ENCODE data around the gene NFATC4.
"Not testable (repeated sequence)": the region's sequence is repeated elsewhere in the genome, so short reads cannot be mapped to it uniquely, and the experiment has no call there.

The NFATC4 gene

DNA sequence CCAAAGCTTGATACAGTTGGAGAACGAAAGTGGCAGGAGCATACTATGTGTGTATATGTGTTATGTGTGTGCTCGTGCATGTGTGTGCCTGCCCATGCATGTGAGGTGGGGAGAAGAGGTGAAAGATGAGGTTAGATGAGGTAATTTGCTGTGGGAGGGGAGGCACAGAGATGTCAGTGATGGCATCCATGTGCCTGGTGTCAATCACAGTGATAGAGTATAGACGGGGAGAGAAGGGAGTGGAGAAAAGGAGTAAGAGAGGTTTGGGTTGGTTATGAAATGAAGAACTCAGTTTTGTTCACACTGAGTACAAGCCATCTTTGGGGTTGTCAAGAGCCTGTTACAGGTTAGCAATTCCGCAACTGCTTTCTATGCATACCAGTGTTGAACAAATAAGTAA, 16.2 kb downstream of the NFATC4 start:
- Histone ChIP-seq H3K27me3 (ENCODE audit: insufficient read depth, low read length, poor library complexity) (no peaks in the 10 kb centered on the region), H2AK5ac (ENCODE audit: low read length) (no peak overlapping the region), H3K23ac (ENCODE audit: low read length) (no peak overlapping the region), H3K4me2 (ENCODE audit: low read length) (no peak overlapping the region), H2BK5ac (ENCODE audit: low read length) (no peak overlapping the region), H3K9ac (ENCODE audit: low read length) (no peak overlapping the region), H4K8ac (ENCODE audit: low read depth, low read length) (no peak overlapping the region), H3K4ac (ENCODE audit: low read depth, low read length) (no peak overlapping the region), H2BK15ac (replicated peaks; ENCODE audit: low read depth) (no peak overlapping the region), H3K27ac (ENCODE audit: low read depth, low read length) (no peak overlapping the region), H3K36me3 (ENCODE audit: control insufficient read depth, insufficient read depth, low read length) (no peaks in the 10 kb centered on the region), H3K4me3 (ENCODE audit: low read length) (no peak overlapping the region), H3K18ac (ENCODE audit: low read length) (no peak overlapping the region), H3K4me1 (ENCODE audit: control insufficient read depth, low read depth, low read length) (no peaks in the 10 kb centered on the region), H3K79me1 (ENCODE audit: low read length) (no peaks in the 10 kb centered on the region), H3K79me2 (ENCODE audit: control insufficient read depth, insufficient read depth, low read length) (no peaks in the 10 kb centered on the region), H3K56ac (ENCODE audit: low read length) (no peak overlapping the region), H4K5ac (ENCODE audit: low read length) (no peak overlapping the region), H2BK120ac (ENCODE audit: low read depth, low read length) (no peak overlapping the region)
- no peak for DNase-seq
- no CpG with 5 or more reads among the region's 4 CpGs for WGBS (ENCODE audit: extremely low coverage, insufficient coverage, low lambda C conversion rate)

DNA sequence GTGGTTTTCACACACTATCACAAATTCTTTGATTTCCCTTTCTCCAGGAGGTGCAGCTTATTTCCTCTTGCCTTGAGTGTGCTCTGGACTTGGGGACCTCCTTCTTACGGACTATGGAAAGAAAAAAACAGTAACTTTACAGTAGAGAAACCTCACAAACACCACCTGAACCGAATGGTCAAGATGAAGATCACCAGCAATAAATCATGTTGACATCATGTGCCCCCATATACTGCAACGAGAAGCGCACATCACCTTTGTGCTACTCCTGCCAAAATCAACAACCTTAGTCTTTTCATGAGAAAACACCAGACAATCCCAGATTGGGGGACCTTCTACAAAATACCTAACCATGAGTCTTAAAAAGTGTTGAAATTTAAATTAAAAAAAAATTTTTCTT, 17.5 kb downstream of the NFATC4 start:
- no peak overlapping the region for H3K23ac ChIP-seq (ENCODE audit: low read length)
- H2BK5ac ChIP-seq (ENCODE audit: low read length), result no peak overlapping the region
- H3K36me3 ChIP-seq (ENCODE audit: control insufficient read depth, insufficient read depth, low read length), result no peaks in the 10 kb centered on the region
- no peak for DNase-seq
- H3K56ac ChIP-seq (ENCODE audit: low read length), result no peak overlapping the region
- H2BK15ac ChIP-seq (replicated peaks; ENCODE audit: low read depth), result no peak overlapping the region
- H4K5ac ChIP-seq (ENCODE audit: low read length), result no peak overlapping the region
- H3K79me1 ChIP-seq (ENCODE audit: low read length), result no peaks in the 10 kb centered on the region
- no peaks in the 10 kb centered on the region for H3K79me2 ChIP-seq (ENCODE audit: control insufficient read depth, insufficient read depth, low read length)
- no peak overlapping the region for H3K27ac ChIP-seq (ENCODE audit: low read depth, low read length)
- no peaks in the 10 kb centered on the region for H3K27me3 ChIP-seq (ENCODE audit: insufficient read depth, low read length, poor library complexity)
- no peak overlapping the region for H2AK5ac ChIP-seq (ENCODE audit: low read length)
- no peak overlapping the region for H3K4me2 ChIP-seq (ENCODE audit: low read length)
- no peak overlapping the region for H3K9ac ChIP-seq (ENCODE audit: low read length)
- H3K4me3 ChIP-seq (ENCODE audit: low read length), result no peak overlapping the region
- no peak overlapping the region for H2BK120ac ChIP-seq (ENCODE audit: low read depth, low read length)
- no peak overlapping the region for H4K8ac ChIP-seq (ENCODE audit: low read depth, low read length)
- H3K4me1 ChIP-seq (ENCODE audit: control insufficient read depth, low read depth, low read length), result no peaks in the 10 kb centered on the region
- WGBS (ENCODE audit: extremely low coverage, insufficient coverage, low lambda C conversion rate), result no CpG with 5 or more reads among the region's 4 CpGs
- H3K4ac ChIP-seq (ENCODE audit: low read depth, low read length), result no peak overlapping the region
- no peak overlapping the region for H3K18ac ChIP-seq (ENCODE audit: low read length)

- WGBS (ENCODE audit: extremely low coverage, insufficient coverage, low lambda C conversion rate), result no CpG with 5 or more reads among the region's 2 CpGs
- H2BK5ac ChIP-seq (ENCODE audit: low read length), result no peak overlapping the region
- no peak for DNase-seq
- H3K9ac ChIP-seq (ENCODE audit: low read length), result no peak overlapping the region
- no peak overlapping the region for H3K27ac ChIP-seq (ENCODE audit: low read depth, low read length)
- no peak overlapping the region for H3K4me3 ChIP-seq (ENCODE audit: low read length)
- H3K36me3 ChIP-seq (ENCODE audit: control insufficient read depth, insufficient read depth, low read length), result no peaks in the 10 kb centered on the region
- H3K4ac ChIP-seq (ENCODE audit: low read depth, low read length), result no peak overlapping the region
- H2BK120ac ChIP-seq (ENCODE audit: low read depth, low read length), result no peak overlapping the region
- H3K4me2 ChIP-seq (ENCODE audit: low read length), result no peak overlapping the region
- no peaks in the 10 kb centered on the region for H3K79me2 ChIP-seq (ENCODE audit: control insufficient read depth, insufficient read depth, low read length)
- H3K27me3 ChIP-seq (ENCODE audit: insufficient read depth, low read length, poor library complexity), result no peaks in the 10 kb centered on the region
- H3K4me1 ChIP-seq (ENCODE audit: control insufficient read depth, low read depth, low read length), result no peaks in the 10 kb centered on the region
- H3K56ac ChIP-seq (ENCODE audit: low read length), result no peak overlapping the region
- no peak overlapping the region for H3K18ac ChIP-seq (ENCODE audit: low read length)
- no peak overlapping the region for H2BK15ac ChIP-seq (replicated peaks; ENCODE audit: low read depth)
- H4K5ac ChIP-seq (ENCODE audit: low read length), result no peak overlapping the region
- H3K23ac ChIP-seq (ENCODE audit: low read length), result no peak overlapping the region
- no peak overlapping the region for H2AK5ac ChIP-seq (ENCODE audit: low read length)
- H4K8ac ChIP-seq (ENCODE audit: low read depth, low read length), result no peak overlapping the region
- no peaks in the 10 kb centered on the region for H3K79me1 ChIP-seq (ENCODE audit: low read length)
These were observed 19.0 kb downstream of the NFATC4 start for GRCh38 chr14:24387009-24387345.

- H3K27ac ChIP-seq (ENCODE audit: low read depth, low read length), result not testable (repeated sequence)
- no CpG with 5 or more reads among the region's 5 CpGs for WGBS (ENCODE audit: extremely low coverage, insufficient coverage, low lambda C conversion rate)
These were observed 19.6 kb downstream of the NFATC4 start for GRCh38 chr14:24387579-24387978.

DNA sequence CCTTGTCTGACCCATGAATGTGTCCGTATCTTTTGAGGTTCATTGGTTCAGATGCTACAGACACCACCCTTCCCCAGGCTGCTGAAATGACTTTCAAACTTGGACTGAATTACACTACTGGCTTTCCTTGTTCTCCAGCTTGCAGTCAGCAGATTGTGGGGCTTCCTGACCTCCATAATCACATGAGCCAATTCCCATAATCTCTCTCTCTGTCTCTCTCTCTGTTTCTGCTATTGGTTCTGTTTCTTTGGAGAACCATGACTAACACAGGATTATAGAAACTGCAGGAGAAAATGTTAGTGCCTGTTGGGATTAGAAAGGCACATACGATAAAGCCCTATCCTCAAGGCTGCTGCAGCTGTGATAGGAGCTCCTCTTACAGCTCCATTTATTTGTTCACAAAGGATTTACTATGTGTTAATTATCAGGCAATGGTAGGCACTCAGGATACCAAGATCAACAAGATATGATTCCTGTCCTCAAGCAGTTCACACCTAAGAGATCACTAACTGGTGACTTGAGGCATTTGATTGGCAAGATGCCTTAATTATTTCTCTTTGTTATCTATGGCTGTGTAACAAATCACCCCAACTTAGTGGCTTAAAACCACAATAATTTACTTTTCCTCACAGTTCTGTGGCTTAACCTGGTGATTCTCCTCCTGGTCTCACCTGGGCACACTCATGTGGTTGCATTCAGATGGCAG, 20.6 kb downstream of the NFATC4 start:
- H3K9ac ChIP-seq (ENCODE audit: low read length), result no peak overlapping the region

More at GRCh38 chr14:24387579-24387978, 19.6 kb downstream of the NFATC4 start:
- H3K9ac ChIP-seq (ENCODE audit: low read length); H3K4me1 ChIP-seq (ENCODE audit: control insufficient read depth, low read depth, low read length); H3K36me3 ChIP-seq (ENCODE audit: control insufficient read depth, insufficient read depth, low read length); H2BK5ac ChIP-seq (ENCODE audit: low read length); H3K4me2 ChIP-seq (ENCODE audit: low read length); H2BK120ac ChIP-seq (ENCODE audit: low read depth, low read length); H3K27me3 ChIP-seq (ENCODE audit: insufficient read depth, low read length, poor library complexity); H3K56ac ChIP-seq (ENCODE audit: low read length); H4K8ac ChIP-seq (ENCODE audit: low read depth, low read length); H2AK5ac ChIP-seq (ENCODE audit: low read length); H3K79me2 ChIP-seq (ENCODE audit: control insufficient read depth, insufficient read depth, low read length); H3K23ac ChIP-seq (ENCODE audit: low read length); H3K4me3 ChIP-seq (ENCODE audit: low read length); H3K4ac ChIP-seq (ENCODE audit: low read depth, low read length); H3K18ac ChIP-seq (ENCODE audit: low read length); DNase-seq; H4K5ac ChIP-seq (ENCODE audit: low read length); H3K79me1 ChIP-seq (ENCODE audit: low read length); H2BK15ac ChIP-seq (replicated peaks; ENCODE audit: low read depth): not testable (repeated sequence)

DNA sequence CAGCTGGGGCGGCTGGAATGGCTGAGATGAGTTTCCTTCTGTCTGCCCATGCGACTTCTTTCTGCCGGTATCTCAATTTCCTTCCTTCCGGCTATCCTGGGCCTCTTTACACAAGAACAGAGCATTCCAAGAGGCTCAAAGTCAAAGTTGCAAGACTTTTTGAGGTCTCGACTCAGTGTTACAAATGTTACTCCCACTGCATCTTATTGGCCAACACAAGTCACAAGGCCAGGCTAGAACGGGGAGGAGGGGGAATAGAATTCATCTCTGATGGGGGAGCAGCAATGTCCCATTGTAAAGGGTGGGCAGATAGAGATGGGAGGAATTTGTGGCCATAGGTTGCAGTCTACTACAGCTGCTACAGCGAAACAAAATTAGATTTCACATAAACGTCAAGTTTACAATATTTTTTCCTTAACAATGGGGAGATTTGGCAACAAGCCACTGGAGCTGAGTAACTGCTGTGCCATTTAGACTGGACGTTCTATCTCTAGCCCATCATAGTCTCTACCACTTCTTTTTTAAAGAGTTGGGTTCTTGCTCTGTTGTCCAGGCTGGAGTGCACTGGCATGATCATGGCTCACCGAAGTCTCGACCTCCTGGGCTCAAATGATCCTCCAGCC, 21.4 kb downstream of the NFATC4 start:
- Histone ChIP-seq H2AK5ac (ENCODE audit: low read length) (no peak overlapping the region), H3K36me3 (ENCODE audit: control insufficient read depth, insufficient read depth, low read length) (no peaks in the 10 kb centered on the region), H3K9ac (ENCODE audit: low read length) (no peak overlapping the region), H3K4me3 (ENCODE audit: low read length) (no peak overlapping the region), H3K18ac (ENCODE audit: low read length) (no peak overlapping the region), H4K5ac (ENCODE audit: low read length) (no peak overlapping the region), H2BK15ac (replicated peaks; ENCODE audit: low read depth) (no peak overlapping the region), H2BK120ac (ENCODE audit: low read depth, low read length) (no peak overlapping the region), H3K4me2 (ENCODE audit: low read length) (no peak overlapping the region), H3K27ac (ENCODE audit: low read depth, low read length) (no peak overlapping the region), H3K23ac (ENCODE audit: low read length) (no peak overlapping the region), H3K4me1 (ENCODE audit: control insufficient read depth, low read depth, low read length) (no peaks in the 10 kb centered on the region), H4K8ac (ENCODE audit: low read depth, low read length) (no peak overlapping the region), H3K4ac (ENCODE audit: low read depth, low read length) (no peak overlapping the region), H3K56ac (ENCODE audit: low read length) (no peak overlapping the region), H3K79me1 (ENCODE audit: low read length) (no peaks in the 10 kb centered on the region), H3K27me3 (ENCODE audit: insufficient read depth, low read length, poor library complexity) (no peaks in the 10 kb centered on the region), H2BK5ac (ENCODE audit: low read length) (no peak overlapping the region), H3K79me2 (ENCODE audit: control insufficient read depth, insufficient read depth, low read length) (no peaks in the 10 kb centered on the region)
- no CpG with 5 or more reads among the region's 11 CpGs for WGBS (ENCODE audit: extremely low coverage, insufficient coverage, low lambda C conversion rate)
- peak; percentile 37 for DNase-seq

More for the DNA sequence above, 20.6 kb downstream of the NFATC4 start:
- Histone ChIP-seq H3K79me2 (ENCODE audit: control insufficient read depth, insufficient read depth, low read length) (no peaks in the 10 kb centered on the region), H3K23ac (ENCODE audit: low read length) (no peak overlapping the region), H3K79me1 (ENCODE audit: low read length) (no peaks in the 10 kb centered on the region), H2BK15ac (replicated peaks; ENCODE audit: low read depth) (no peak overlapping the region), H3K27ac (ENCODE audit: low read depth, low read length) (no peak overlapping the region), H3K36me3 (ENCODE audit: control insufficient read depth, insufficient read depth, low read length) (no peaks in the 10 kb centered on the region), H3K18ac (ENCODE audit: low read length) (no peak overlapping the region), H4K5ac (ENCODE audit: low read length) (no peak overlapping the region), H3K4me3 (ENCODE audit: low read length) (no peak overlapping the region), H3K27me3 (ENCODE audit: insufficient read depth, low read length, poor library complexity) (no peaks in the 10 kb centered on the region), H2BK5ac (ENCODE audit: low read length) (no peak overlapping the region), H3K4me1 (ENCODE audit: control insufficient read depth, low read depth, low read length) (no peaks in the 10 kb centered on the region), H2BK120ac (ENCODE audit: low read depth, low read length) (no peak overlapping the region), H4K8ac (ENCODE audit: low read depth, low read length) (no peak overlapping the region), H3K56ac (ENCODE audit: low read length) (no peak overlapping the region), H2AK5ac (ENCODE audit: low read length) (no peak overlapping the region), H3K4me2 (ENCODE audit: low read length) (no peak overlapping the region), H3K4ac (ENCODE audit: low read depth, low read length) (no peak overlapping the region)
- DNase-seq, result peak; percentile 77
- no CpG with 5 or more reads among the region's 2 CpGs for WGBS (ENCODE audit: extremely low coverage, insufficient coverage, low lambda C conversion rate)

Measured in mesendoderm (in vitro differentiated cells).